ENCODE measurements around the gene KDF1. TPM values are rescaled to one million over a fixed set of nuclear protein-coding genes. Genes with fewer than 3 reads are reported as not detected.

Gene KDF1
- total RNA-seq, 1 donor from 2014 or later = 26.1 TPM

- no peaks in the 10 kb centered on the region for H3K9me3 Mint-ChIP-seq (ENCODE audit: low read depth)
- H3K4me3 Mint-ChIP-seq (ENCODE audit: low read depth) = no peak overlapping the region
- no peak for DNase-seq (ENCODE audit: low spot score, unreplicated experiment)
- TF ChIP-seq, protein P1, sequence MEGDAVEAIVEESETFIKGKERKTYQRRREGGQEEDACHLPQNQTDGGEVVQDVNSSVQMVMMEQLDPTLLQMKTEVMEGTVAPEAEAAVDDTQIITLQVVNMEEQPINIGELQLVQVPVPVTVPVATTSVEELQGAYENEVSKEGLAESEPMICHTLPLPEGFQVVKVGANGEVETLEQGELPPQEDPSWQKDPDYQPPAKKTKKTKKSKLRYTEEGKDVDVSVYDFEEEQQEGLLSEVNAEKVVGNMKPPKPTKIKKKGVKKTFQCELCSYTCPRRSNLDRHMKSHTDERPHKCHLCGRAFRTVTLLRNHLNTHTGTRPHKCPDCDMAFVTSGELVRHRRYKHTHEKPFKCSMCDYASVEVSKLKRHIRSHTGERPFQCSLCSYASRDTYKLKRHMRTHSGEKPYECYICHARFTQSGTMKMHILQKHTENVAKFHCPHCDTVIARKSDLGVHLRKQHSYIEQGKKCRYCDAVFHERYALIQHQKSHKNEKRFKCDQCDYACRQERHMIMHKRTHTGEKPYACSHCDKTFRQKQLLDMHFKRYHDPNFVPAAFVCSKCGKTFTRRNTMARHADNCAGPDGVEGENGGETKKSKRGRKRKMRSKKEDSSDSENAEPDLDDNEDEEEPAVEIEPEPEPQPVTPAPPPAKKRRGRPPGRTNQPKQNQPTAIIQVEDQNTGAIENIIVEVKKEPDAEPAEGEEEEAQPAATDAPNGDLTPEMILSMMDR (IDR thresholded peaks at IDR 0.05; ENCODE audit: unreplicated experiment) = no peak
- peaks cover 3% of the 10 kb centered on the region for H3K4me1 Mint-ChIP-seq (ENCODE audit: low read depth)
- H3K27ac Mint-ChIP-seq = no peak overlapping the region
- H3K27me3 Mint-ChIP-seq = no peaks in the 10 kb centered on the region
- no peaks in the 10 kb centered on the region for H3K36me3 Mint-ChIP-seq (ENCODE audit: insufficient read depth)
Observed at GRCh38 chr1:26983863-26984262, 23.6 kb upstream of the KDF1 start.

GRCh38 chr1:26981146-26981846, 21.0 kb upstream of the KDF1 start:
- Mint-ChIP-seq H3K9me3 (ENCODE audit: low read depth) (no peaks in the 10 kb centered on the region), H3K36me3 (ENCODE audit: insufficient read depth) (no peaks in the 10 kb centered on the region), H3K27ac (peak overlapping the region; percentile 60), H3K4me3 (ENCODE audit: low read depth) (no peak overlapping the region), H3K4me1 (ENCODE audit: low read depth) (peaks cover 3% of the 10 kb centered on the region), H3K27me3 (no peaks in the 10 kb centered on the region)
- TF ChIP-seq, protein P1 (IDR thresholded peaks at IDR 0.05; ENCODE audit: unreplicated experiment) = no peak
- DNase-seq (ENCODE audit: low spot score, unreplicated experiment) = no peak

DNA sequence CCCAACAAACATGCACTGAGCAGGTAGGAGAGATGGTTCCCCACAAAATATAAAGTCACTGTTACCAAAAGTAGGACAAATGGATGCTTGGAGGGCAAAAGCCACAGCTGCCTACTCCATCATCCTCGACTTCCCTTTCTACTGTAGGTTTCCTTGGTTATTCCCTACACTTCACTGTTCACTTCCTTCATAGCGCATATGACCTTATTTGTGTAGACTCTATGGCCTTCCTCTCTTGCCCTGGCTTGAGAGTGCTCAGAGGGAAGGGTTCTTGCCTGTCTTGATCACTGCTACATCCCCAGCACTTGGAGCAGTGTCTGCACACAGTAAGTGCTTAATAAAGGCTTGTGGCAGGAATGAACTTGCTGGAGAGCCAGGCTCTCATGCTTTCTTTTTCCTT, 18.6 kb upstream of the KDF1 start:
- Mint-ChIP-seq H3K27ac (no peak overlapping the region), H3K4me1 (ENCODE audit: low read depth) (peaks cover 5% of the 10 kb centered on the region), H3K9me3 (ENCODE audit: low read depth) (no peaks in the 10 kb centered on the region), H3K27me3 (no peaks in the 10 kb centered on the region), H3K4me3 (ENCODE audit: low read depth) (no peak overlapping the region), H3K36me3 (ENCODE audit: insufficient read depth) (no peaks in the 10 kb centered on the region)
- TF ChIP-seq, protein P1 (IDR thresholded peaks at IDR 0.05; ENCODE audit: unreplicated experiment) = no peak
- no peak for DNase-seq (ENCODE audit: low spot score, unreplicated experiment)

GRCh38 chr1:26976621-26977510, 16.6 kb upstream of the KDF1 start:
- Mint-ChIP-seq H3K9me3 (ENCODE audit: low read depth) (no peaks in the 10 kb centered on the region), H3K27me3 (no peaks in the 10 kb centered on the region), H3K27ac (no peak overlapping the region), H3K36me3 (ENCODE audit: insufficient read depth) (no peaks in the 10 kb centered on the region), H3K4me1 (ENCODE audit: low read depth) (peaks cover 5% of the 10 kb centered on the region), H3K4me3 (ENCODE audit: low read depth) (no peak overlapping the region)
- no peak for DNase-seq (ENCODE audit: low spot score, unreplicated experiment)
- TF ChIP-seq, protein P1 (IDR thresholded peaks at IDR 0.05; ENCODE audit: unreplicated experiment) = no peak

GRCh38 chr1:26972821-26973220, 12.6 kb upstream of the KDF1 start:
- Mint-ChIP-seq H3K27ac (no peak overlapping the region), H3K9me3 (ENCODE audit: low read depth) (no peaks in the 10 kb centered on the region), H3K4me1 (ENCODE audit: low read depth) (peaks cover 8% of the 10 kb centered on the region), H3K36me3 (ENCODE audit: insufficient read depth) (no peaks in the 10 kb centered on the region), H3K27me3 (no peaks in the 10 kb centered on the region), H3K4me3 (ENCODE audit: low read depth) (no peak overlapping the region)
- TF ChIP-seq, protein P1 (IDR thresholded peaks at IDR 0.05; ENCODE audit: unreplicated experiment) = no peak
- DNase-seq (ENCODE audit: low spot score, unreplicated experiment) = no peak
